ENCODE results near the gene KCNQ5.
"Not testable (repeated sequence)": the region's sequence is repeated elsewhere in the genome, so short reads cannot be mapped to it uniquely, and the experiment has no call there.

Gene KCNQ5

DNA sequence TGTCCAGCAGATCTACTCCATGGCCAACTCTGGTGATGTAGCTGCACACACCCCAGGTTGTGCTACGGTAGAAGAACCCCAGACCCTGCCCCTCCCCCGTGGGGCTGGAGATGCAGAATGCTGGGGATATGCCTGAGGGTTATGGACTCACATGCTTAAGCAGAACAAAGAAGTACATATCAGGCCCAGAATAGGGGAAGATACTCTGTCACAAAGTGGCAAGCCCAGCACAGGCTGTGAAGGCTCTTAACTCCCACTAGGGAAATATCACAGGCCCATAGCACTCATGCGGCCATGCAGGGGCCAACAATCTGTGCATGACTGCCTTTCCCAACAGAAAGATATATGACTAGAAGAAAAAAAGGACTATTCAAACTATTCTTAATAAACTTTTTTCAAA is 234.9 kb downstream of the KCNQ5 start:
- no peak for FAIRE-seq

DNA sequence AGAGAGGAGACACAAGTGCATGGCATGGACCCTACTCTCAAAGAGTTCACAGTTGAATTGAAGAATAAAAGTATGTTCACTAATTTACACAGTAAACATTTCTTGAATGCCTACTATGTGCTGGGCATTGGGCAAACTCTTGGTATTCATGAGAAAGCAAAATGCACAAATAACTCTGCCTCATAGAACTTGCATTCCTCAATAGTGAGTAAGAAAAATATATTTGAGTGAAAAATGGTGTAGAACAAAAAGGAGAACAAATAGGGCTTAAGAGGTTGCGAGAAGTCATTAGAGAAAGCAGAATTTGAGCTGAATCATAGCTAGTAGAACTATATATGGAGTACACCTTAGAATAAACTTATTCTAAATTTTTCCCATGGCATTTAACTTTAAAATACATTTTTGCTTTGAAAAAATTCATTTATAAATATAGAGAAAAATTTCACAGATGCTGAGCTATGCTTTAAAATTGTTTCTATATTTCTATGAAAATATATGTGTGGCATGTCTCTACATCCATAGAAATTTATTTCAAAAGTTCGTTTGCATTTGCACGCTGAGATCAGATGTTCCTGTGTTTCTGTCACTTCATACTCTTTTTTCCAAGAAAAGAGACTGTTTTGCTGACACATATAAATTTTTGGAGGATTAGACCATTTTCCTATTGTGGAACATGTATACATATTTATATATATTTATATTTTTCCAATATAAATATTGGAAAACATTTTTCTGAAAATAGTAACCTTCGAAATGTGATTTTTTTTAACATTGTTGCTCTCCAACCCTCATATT is 236.1 kb downstream of the KCNQ5 start:
- FAIRE-seq, result no peak

DNA sequence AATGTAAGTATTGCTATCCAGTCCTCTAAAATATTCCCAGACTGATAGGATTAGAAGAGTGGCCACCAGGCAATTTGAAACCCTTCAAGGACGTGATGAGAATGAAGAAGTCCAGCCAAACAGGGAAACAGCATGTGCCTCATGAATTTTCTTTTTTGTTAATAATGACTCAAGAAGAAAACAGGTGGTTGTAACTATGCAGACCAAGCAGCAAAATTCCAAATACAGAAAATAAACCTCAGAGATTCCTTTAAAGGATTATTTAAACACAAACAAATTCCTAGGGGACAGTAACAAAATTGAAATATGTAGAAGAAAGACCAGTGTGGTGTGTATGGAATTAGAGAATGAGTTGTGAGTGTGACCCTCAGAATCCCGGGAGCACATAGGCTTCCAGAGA is 239.2 kb downstream of the KCNQ5 start:
- no peak for FAIRE-seq

DNA sequence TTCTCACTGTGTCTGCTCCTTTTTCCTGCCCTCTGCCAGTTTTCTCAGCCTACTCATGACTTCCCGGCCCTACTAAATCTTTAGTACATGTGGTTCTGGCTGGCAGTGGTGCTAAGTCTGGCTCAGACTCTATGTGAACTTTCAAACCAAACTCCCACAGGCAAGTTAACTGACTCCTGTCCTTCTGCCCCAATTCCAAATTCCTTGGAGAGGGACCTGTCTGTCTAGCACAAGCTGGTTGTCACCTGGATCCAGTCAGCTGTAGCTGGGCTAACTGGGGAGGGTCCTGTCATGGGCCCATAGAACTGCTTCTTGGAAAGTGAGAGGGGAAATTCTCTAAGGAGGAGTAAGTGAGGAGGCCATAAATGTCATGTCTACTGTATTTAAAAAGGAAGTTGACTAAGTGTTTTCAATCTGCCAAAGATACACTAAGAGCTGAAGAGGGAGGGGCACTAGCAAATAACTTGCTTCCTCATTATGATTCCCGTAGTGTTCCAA is 240.1 kb downstream of the KCNQ5 start:
- FAIRE-seq, result no peak

DNA sequence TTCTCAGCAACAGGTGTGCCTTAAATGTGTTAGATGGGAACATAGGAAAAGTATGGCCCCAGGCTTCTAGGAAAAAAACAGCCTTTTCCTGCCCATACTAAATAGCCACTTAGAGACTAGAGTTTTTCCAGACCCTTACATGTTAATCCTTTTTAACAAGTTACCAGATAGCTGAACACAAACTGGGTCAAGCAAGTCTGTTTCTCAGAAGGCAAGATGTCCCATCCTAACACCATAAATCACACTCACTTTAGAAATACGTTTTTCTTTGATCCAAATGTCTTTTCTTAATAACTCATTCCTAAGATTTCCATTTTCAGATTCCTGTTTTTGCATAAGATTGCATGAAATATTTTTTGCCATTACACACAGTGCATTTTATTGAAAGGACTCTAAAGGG is 241.3 kb downstream of the KCNQ5 start:
- FAIRE-seq, result no peak

DNA sequence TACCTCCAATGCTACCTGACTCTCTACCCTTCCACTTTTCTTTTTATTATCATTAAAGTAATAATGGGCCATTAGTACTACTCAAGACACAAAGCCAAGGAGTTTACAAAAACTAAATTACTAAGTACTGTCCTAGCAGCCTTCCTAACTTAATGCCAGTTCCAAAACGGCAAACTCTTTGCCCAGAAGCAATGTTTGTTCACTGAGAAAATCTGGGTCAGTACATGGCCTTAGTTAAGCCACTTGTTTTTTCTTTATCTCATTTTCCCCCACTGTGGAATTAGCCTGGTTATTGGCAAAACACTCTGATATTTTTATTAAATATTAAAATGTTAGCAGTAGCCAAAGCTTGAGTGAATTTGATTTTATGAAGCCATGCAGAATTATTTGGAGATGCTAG is 242.4 kb downstream of the KCNQ5 start:
- no peak for FAIRE-seq

DNA sequence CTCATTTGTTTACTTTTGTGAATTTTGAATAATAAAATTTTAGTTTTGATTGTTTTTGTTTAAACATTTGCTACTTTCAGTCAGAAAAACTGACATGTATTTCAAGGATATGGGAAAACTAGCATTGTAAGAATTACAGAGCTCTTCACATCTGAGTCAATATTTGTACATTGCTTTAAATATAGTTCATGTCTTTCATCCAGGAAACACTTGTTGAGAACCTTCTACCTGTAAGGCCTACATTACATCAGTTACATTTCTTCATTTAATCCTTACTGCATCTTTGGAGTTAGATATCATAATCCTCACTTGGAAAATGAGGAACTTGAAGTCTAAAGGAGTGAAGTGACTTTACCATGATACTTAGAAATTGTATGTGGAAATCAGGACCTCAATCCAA is 242.9 kb downstream of the KCNQ5 start:
- FAIRE-seq, result no peak

DNA sequence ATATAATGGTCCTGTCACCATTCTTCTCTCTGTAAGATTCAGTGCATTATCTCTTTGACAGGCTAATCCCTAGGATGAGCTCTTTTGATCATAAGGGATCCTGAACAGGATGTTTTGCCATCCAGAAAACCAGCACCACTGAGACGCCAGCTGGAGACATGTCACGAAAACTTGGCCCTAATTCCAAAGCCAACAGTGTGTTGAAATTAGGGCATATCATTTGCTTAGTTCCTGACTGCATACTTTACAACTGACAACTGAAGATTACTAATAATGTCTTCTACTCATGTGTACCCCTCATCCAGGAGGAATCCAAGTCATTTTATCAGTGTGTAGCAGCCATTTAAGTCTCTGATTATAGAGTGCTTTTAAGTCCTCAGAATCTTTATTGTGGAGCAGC is 243.6 kb downstream of the KCNQ5 start:
- FAIRE-seq, result no peak

DNA sequence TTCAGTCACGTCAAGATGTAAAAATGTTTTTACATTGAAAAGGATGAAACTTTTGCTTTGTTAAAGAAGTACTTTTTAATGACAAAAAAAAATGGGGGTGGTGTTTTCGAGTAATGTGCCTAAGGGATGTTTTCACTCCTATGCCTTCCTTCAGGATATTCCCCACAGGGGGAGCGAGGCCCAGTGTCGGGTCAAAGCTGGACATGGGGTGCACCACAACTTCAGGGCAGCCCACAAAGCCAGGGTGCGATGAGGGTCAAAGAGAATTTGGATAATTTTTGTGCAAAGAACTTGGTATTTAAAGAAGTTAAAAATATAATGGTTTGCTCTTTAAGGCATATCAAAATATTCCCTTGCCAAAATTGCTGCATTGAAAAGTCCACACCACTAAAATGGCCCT is 247.8 kb downstream of the KCNQ5 start:
- FAIRE-seq, result no peak

DNA sequence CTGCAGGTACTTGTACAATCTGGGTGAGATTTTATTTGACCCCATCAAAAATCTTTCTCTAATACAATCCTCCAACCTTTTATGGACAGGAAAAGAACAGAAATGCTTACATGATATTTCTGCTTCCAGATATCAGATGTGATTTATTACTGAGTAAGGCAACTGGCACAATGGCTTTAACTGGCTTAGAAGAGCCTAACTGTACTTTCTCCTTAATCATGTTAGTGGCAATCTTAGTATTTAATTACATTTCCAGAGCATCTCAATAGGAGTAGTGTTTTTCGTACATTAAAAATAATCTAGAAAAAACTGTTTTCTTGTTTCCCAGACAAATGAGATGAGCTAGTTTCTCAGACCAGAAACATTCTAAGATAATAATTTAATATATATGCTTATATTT is 251.6 kb downstream of the KCNQ5 start:
- FAIRE-seq, result no peak

DNA sequence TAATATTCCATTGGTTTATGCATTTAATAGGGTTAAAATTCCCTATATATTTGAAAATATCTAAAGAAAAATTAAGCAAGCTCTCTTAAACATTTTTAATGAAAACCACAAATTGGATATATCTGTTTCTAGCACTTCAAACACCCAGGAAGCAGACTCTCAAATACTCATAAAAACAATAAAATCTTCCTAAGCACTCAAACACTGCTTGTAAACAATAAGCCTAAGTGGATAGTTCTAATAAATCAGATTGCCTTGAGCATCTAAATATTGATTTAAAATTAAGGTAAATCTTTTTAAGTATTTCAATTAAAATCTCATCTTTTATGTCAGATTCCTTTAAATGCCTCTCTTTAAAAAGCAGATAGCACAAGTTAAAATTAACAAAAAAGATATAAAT is 254.4 kb downstream of the KCNQ5 start:
- peak; percentile 5 for FAIRE-seq

DNA sequence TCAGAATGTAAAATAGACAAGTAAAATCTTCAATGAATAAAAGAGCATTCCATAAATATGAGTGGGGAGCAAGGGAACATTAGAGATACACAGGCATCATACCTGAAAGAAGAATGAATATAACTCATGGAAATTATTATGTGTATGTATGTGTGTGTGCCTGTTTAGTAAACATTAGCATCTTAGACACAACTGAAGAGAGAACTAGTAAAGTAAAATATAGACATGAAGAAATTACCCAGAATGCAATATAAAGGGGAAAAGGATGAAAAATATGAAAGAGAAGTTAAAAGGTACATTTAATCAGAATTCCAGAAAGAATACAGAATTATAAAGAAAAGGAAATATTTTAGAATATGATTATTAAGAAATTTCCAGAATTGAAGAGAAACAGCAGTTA is 264.3 kb downstream of the KCNQ5 start:
- no peak for FAIRE-seq

DNA sequence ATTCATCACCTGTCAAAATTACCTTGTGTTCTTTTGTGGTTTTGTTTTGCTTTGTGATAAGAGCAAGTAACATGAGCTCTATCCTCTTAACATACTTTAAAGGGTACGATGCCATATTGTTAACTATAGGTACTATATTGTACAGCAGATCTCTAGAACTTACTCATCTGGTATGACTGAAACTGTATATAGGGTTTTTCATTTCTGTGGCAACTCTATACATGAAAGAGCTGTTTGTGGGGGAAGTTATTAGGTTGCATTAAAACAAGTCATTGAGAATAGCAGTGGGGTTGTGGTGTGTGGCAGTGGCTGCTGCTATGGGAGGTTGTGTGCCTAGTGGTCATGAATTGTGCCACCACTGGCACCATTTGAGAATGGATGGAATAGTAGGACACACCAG is 268.4 kb downstream of the KCNQ5 start:
- FAIRE-seq, result no peak

DNA sequence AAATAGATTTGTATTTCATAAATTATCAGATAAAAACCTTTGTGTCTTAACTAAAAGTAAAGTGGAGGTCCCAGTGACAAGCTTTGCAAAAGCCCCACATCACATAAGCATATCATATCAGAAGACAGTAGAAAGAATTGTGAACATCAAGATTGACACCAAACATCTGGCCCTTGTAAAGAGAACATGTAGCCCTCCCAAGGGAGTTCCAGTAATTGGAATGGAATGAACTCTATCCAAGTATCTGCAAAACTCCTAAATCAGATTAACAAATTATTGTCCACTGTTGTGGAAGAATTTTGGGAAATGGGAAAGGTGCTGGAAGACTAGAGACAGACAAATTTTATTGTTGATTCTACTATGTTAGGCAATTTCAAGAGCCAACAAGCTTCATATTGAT is 268.8 kb downstream of the KCNQ5 start:
- FAIRE-seq, result no peak

DNA sequence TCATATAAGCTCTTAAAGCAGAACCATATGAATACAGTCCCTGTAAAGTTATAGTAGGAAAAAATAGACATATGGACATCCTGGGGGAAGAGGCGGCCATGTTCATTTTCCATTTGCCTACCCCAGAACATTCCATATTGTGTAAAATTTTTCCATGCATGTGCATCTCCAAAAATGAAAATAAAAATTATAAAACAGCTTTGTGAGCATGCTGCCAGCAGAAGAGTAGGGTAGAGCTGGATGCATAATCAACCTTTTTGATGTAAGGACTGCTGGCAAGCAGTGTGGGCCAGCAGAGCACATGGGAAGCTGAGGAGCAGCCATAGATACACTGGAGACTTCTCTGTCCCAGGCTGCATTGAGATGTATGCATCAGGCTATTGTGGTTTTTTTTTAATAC is 271.0 kb downstream of the KCNQ5 start:
- FAIRE-seq, result no peak

DNA sequence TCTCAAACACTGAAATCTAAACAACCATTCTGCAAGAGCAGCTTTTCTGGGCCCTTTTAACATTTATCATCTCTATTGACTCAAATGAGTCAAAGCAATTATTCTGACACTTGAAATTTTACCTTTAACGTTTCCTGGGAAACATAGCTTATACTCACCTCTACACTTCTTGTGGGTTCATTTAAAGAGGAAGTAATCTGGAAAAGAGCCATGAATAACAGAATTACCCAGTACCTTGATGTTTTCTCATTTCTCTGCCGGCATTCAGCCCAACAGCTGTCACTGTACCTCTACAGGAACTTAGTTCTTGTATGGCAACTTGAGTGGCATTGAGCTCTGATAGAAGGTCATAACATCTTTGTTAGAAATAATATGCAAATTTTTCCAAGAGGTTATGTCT is 272.2 kb downstream of the KCNQ5 start:
- no peak for FAIRE-seq

DNA sequence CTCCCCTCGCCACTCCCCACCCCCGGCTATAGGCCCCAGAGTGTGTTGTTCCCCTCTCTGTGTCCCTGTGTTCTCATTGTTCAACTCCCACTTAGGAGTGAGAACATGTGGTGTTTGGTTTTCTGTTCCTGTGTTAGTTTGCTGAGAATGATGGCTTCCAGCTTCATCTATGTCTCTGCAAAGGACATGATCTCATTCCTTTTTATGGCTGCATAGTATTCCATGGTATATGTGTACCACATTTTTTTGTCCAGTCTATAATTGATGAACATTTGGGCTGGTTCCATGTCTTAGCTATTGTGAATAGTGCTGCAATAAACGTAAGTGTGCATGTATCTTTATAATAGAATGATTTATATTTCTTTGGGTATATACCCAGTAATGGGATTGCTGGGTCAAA is 276.4 kb downstream of the KCNQ5 start:
- FAIRE-seq, result not testable (repeated sequence)

DNA sequence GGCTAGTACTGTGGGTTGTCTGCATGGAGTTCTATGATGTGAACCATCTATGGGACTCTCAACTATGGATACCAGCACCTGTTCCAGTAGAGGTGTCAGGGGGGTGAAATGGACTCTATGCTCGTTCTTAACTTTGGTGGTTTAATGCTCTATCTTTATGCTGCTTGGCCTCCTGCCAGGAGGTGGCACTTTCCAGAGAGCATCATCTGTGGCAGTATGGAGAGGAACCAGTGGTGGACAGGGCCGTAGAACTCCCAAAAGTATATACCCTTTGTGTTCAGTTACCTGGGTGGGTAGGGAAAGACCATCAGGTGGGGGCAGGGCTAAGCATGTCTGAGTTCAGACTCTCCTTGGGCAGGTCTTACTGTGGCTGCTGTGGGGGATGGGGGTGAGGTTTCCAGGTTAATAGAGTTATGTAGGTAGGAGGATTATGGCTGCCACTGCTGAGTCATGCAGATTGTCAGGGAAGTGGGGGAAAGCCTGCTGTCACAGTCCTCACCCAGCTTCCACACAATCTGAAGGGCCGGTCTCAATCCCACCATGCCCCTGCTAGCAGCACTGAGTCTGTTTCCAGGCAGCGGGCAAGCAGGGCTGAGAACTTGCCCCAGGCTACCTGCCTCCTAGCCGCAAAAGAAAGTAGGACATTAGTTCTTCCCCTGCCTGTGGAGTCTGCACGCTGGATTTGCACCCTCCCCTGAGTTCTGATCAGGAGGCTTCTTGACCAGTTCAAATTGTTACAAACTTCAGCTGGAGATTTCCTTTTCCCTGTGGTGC is 284.0 kb downstream of the KCNQ5 start:
- no peak for FAIRE-seq

DNA sequence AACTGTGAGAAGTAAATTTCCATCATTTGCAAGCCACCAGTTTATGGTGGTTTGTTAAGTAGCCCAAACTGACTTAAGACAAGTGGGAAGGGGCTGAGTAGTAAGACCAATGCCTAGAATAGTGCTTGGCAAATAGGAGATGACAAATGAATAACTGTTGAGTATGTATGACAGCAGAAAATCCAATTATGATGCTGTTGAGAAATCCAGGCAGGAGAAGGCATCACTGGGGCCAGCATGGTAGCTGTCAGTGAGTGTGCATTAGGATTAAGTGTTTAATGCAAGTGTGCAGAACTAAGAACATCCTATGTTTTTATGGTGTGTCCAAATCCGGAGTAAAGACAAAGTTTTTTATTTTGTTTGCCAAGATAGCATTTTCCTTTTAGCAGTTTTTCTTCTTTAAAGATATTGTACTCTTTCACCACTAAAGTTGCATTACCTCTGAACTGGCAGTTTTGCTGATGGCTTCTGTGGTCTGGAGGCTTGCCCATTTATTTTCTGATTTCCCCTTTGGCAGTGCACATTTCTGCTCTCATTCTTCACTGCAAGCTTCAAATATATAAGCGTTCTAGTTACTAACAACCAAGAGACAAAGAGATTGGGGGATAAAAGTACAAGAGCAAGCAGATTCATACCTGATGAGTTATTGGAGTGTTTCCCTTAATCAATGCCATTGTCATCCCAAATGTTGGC is 289.7 kb downstream of the KCNQ5 start:
- no peak for FAIRE-seq

DNA sequence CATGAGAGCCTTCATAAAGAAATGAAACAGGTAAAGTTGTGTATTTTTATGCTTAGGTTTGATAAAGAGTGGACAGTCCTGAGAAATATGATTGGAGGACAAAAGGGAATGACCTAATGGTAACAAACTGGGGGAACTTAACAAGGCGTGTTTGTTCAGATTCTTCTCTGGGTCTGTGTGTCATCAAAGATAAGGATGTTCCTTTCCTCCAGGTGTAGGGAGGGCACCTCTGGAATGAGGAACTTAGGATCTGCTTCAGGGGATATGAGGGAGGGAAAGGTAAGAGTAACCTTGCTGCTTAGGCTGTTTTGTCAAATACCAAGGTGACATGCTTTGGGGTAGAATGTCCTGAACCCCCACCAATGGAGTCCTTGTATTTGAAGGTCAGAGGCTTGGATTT is 291.9 kb downstream of the KCNQ5 start:
- FAIRE-seq, result no peak

DNA sequence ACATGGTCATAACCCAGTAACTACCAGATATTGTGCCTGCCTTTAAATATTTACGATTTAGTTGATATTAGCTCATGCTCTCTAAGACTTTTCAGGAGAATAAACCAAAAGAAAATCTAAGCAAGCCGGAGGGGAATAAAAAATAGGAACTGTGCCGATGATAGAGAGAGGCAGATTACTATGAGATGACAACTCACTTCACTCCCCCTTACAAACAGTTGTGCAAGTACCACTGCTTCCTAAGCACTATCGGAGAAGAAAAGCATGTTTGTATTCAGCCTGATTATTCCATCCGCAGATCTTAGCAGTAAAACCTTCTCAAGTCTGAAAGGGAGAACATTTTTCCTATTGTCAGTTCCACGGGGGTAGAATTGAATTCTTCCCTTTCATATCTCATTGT is 294.4 kb downstream of the KCNQ5 start:
- no peak for FAIRE-seq

DNA sequence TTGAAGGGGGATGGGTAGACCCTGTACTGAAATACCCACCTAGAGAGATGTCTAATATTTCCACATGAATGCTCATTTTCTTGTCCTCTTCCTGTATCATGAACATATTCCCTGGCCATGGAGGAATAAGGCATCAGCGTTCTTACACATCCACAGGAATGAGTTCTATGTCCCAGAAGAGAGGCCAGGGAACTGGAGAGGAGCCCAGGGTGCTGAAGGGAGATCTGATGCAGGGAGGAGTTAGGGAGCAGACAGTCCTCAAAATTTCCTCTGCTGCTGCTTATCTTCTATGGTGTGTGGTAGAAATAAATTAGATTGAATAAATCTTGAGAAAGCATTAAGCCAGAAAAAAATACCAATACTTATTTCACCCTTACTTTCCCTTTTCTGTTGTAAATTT is 295.0 kb downstream of the KCNQ5 start:
- FAIRE-seq, result no peak

DNA sequence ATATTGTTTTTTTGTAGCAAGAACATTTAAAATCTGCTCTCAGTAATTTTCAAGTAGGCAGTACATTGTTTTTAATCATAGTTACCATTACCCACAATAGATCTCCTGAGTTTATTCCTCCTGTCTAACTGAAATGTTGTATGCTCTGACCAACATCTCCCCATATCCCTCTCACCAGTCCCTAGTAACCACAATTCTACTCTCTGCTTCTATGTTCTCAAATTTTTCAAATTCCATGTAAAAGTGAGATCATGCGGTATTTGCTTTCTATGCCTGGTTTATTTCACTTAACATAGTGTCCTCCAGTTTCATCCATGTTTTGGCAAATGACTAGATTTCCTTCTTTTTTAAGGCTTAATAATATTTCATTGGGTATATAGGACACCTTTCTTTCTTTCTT is 300.5 kb downstream of the KCNQ5 start:
- FAIRE-seq, result no peak

DNA sequence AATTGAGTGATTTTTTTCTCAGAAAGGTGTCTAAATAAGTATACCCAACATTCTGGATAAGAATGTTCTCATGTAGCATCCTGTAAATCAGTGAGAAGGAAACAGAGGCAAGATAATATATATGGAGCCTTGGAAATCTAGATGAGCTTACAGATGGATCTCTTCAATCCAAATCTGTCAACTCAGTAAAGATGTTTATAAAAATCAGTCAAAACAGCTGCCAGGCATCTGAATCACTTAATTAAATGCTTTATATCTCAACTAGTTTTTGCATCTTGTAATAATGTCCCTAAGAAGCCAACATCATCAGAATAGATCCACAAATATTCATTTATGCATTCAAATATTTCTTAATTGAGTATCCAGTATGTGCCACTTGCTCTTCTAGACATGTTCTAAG is 303.3 kb downstream of the KCNQ5 start:
- FAIRE-seq, result no peak

Measured in colon (tissue), 2 donors.